ENCODE measurements around the gene CSTPP1. TPM values are rescaled to one million over a fixed set of nuclear protein-coding genes. Genes with fewer than 3 reads are reported as not detected.

The CSTPP1 gene
- total RNA-seq, 4 donors from 2014 or later, result 31.8 to 42.1 (median 39.1) TPM

GRCh38 chr11:47148903-47149531 is 212.5 kb downstream of the CSTPP1 start:
- H3K27me3 ChIP-seq, result no peaks in the 10 kb centered on the region
- no peak overlapping the region for H3K4me3 ChIP-seq
- no peak overlapping the region for H3K27ac ChIP-seq
- H3K4me1 ChIP-seq, result peaks cover 0 to 27% (median 0%) of the 10 kb centered on the region in 4 donors
- H3K9me3 ChIP-seq, result no peaks in the 10 kb centered on the region
- no peaks in the 10 kb centered on the region for H3K36me3 ChIP-seq
- no peak for DNase-seq
- no peak for TF ChIP-seq CTCF (IDR thresholded peaks at IDR 0.05)
- TF ChIP-seq POLR2A (IDR thresholded peaks at IDR 0.05), result no peak

GRCh38 chr11:47149782-47150181 is 213.2 kb downstream of the CSTPP1 start:
- H3K36me3 ChIP-seq, result no peaks in the 10 kb centered on the region
- no peak overlapping the region for H3K27ac ChIP-seq
- H3K9me3 ChIP-seq, result no peaks in the 10 kb centered on the region
- no peak for DNase-seq
- no peak for TF ChIP-seq POLR2A (IDR thresholded peaks at IDR 0.05)
- TF ChIP-seq CTCF (IDR thresholded peaks at IDR 0.05), result no peak
- H3K27me3 ChIP-seq, result no peaks in the 10 kb centered on the region
- no peak overlapping the region for H3K4me3 ChIP-seq
- peaks cover 0 to 27% (median 0%) of the 10 kb centered on the region in 4 donors for H3K4me1 ChIP-seq

- no peaks in the 10 kb centered on the region for H3K9me3 ChIP-seq
- H3K36me3 ChIP-seq, result peaks cover 0 to 6% (median 0%) of the 10 kb centered on the region in 3 donors
- DNase-seq, result no peak
- H3K27ac ChIP-seq, result no peak overlapping the region
- H3K4me1 ChIP-seq, result peaks cover 0 to 27% (median 2%) of the 10 kb centered on the region in 4 donors
- no peak overlapping the region for H3K4me3 ChIP-seq
- TF ChIP-seq POLR2A (IDR thresholded peaks at IDR 0.05) (no peak), CTCF (IDR thresholded peaks at IDR 0.05) (no peak)
- no peaks in the 10 kb centered on the region for H3K27me3 ChIP-seq
These were observed 215.8 kb downstream of the CSTPP1 start for GRCh38 chr11:47152126-47152952.

- no peak for TF ChIP-seq POLR2A (IDR thresholded peaks at IDR 0.05)
- TF ChIP-seq CTCF (IDR thresholded peaks at IDR 0.05), result peak; percentile 65 to 98 (median 94)
- DNase-seq, result peak; percentile 47 to 88 (median 85)
- peaks cover 0 to 27% (median 2%) of the 10 kb centered on the region in 4 donors for H3K4me1 ChIP-seq
- H3K27ac ChIP-seq, result no peak overlapping the region
- H3K36me3 ChIP-seq, result peaks cover 0 to 10% (median 0%) of the 10 kb centered on the region in 3 donors
- no peaks in the 10 kb centered on the region for H3K9me3 ChIP-seq
- H3K4me3 ChIP-seq, result no peak overlapping the region
- no peaks in the 10 kb centered on the region for H3K27me3 ChIP-seq
These were observed 216.7 kb downstream of the CSTPP1 start for GRCh38 chr11:47152953-47153950.

Measured in Peyer's patch (tissue), 4 donors.